CD1c-positive myeloid dendritic cell (primary cell): ENCODE data around the gene TRPM8.
"Not testable (repeated sequence)": the region's sequence is repeated elsewhere in the genome, so short reads cannot be mapped to it uniquely, and the experiment has no call there.

Experiments
- DNase-seq: peaks from one replicate; pipeline ENCODE4 v3.0.0-alpha.2; 2016; ENCODE audit errors: extremely low spot score

Gene TRPM8

DNA sequence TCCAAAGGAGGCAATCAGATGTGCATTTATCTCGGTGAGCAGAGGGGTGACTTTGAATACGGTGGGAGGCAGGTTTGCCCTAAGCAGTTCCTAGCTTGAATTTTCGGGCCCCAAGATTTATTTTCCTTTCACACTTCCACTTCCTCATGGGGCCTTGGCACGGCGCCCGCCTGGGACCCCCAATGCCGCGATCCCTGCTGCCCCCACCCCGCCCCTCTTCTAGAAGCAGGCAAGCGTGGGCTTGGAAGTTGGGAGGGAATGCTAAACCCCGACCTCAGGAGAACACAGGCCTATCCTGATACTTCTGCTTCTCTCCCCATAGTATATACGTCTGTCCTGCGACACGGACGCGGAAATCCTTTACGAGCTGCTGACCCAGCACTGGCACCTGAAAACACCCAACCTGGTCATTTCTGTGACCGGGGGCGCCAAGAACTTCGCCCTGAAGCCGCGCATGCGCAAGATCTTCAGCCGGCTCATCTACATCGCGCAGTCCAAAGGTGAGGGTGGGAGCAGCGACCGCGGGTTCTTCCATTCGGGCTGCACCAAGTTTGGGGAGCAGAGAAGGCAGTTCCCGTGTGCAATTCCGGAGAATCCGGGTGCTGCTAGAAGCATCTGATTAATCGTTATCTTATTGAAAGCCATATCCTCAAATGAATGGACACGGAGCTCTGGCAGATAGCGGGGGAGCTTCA is 21.6 kb downstream of the TRPM8 start:
- DNase-seq: no peak

DNA sequence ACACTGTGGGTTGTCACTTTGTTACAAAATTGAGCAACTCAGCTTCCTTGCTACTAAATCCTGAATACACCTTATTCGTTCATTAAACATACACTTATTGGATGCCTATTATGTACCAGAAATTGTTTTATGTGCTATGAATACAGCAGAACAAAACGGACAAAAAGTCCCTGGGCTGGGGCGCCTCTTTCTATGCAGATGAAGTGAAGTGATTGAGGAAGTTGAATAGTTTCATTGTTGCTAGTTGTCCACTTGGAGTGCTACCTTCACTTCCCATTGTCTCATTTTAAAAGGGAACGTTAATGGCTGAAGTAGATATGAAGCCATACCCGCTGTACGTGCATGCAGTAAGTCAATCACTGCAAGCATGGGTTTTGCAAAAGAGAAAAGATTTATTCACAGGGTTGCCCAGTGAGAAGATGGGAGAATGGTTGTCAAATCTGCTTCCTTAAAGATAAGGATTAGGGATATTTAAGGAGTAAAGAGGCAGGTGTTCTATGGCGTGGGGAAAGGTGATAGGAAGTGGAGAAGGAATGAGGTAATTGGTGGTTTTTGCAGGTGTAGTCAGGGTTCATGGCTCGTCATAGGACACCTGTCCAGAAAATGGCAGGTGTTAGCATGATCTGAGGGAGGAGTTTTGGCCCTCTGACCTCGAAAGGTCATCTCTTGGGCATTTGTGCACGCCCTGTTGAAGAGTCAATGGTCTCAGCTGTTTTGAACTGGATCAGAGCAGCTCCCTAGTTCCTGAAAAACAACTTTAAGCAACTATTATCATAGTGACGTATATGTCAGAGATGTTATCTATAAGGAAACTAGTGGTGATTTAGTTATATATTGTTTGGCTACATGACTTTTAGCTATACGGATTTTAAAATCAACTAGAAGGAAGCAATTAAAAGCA is 23.5 kb downstream of the TRPM8 start:
- peak; percentile 3 for DNase-seq

DNA sequence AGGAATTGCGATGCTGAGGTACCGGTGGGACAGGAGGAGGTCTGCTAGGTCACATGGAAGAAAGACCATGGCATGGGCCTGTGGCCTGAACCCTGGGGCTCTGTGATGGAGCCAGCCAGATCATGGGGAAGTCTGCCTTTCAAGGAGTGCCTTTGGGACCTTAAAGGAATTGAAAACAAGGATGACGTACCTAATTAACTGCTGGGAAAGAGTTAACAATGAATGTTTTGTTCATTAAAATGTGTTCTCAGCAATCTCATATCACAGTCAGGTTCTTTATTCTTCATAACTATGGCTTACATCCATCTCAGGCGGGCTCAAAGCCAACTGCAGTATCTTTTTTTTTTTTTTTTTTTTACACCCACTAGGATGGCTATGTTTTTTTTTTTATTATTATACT is 25.6 kb downstream of the TRPM8 start:
- DNase-seq: no peak

DNA sequence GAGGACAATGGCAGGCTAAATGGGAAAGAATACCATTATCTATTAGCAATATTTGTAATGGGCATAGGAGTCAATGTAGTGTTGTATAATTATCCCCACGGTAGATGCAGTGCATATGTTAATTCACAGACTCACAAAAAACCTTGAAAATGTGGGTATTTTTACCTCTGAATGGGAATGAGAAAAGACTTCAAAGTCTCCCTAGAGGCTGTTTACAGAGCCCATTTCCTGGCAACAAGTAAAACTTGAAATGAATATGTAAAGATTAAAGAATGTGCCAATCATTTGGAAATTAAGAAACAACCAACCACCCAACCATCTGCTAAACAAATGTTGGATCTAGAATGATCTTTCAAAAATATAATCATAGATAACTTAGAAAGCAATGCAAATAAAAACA is 27.1 kb downstream of the TRPM8 start:
- DNase-seq: no peak

DNA sequence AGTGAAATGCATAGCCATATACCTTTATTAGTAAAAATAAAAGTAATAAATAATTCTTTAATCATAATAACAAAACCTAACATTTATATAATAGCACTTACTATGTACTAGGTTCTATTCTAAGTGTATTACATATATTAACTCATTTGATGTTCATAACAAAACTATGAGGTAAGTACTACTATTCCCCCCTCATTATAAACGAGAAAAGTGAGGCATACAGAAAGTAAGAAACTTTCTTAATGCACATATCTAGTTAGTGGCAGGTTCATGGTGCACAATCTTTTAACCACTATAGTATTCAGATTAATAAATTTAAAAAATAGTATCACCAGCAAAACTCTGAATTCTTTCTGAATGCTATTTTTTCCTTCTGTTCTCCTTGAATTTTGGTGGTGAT is 27.5 kb downstream of the TRPM8 start:
- DNase-seq: no peak

DNA sequence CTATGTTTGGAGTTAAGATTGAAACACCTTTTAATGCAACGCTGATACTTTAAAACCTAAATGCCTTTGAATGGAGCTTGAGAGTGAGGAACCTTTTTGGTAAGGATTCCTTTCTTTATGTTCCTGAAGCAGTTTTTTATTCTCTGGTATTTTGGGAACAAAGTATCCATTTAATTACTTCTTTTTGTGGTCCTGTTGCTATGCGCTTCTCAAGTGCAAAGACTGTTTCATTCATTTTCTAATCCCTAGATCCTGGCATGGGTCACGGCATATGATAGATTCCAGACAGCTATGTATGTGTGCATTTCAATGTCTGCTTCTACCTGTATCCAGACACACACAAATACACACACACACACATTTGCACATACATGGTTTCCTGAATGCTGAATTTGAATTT is 28.0 kb downstream of the TRPM8 start:
- DNase-seq: no peak

DNA sequence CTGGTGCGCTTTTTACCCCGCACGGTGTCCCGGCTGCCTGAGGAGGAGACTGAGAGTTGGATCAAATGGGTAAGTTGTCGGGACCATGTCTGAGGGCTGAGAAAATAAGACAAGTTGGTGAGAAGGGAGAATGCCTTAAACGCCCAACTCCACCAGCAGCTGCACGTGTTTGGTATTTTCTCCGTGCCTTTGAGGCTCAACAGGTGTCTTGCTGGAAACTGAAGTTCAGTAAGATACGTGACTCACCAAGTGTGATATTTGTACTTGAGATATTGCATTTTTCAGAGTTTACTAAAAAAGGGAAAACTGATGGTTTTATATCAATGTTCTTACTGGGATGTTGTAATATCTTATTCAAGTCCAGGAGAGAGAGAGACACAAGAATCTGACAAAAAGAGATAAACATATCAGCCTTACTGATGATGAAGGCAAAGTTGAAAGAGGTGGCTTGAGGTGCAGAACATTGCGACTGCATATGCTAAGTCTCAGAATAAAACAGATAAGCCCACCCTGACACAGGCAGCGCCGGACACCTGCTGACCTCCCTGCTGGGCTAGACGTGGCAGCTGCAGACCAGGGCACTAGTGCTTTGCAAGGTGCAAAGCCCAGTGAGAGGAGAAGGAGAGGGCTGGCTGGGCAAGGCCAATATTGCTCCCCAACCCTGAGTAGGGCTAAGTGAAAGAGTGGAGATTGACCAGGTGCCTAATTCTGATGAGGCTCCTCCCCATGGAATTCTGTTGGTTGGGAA is 33.1 kb downstream of the TRPM8 start:
- no peak for DNase-seq

DNA sequence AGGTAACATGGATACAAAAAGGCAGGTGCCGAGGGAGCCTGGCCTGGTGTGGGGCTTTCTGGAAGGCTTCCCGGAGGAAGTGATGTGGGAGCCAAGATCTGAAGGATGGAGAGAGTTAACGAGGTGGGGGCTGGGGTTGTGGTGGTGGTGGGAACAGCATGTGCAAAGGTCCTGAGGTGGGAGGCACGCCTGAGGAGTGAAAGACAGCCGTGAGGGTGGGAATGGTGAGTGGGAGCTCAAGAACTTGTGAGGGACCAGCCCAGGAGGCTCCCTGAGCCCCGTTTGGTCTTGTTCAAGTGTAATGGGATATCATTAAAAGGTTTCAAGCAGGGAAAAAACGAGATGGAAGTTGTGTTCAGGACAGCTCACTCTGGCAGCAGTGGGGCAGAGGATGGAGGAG is 35.2 kb downstream of the TRPM8 start:
- DNase-seq: no peak

DNA sequence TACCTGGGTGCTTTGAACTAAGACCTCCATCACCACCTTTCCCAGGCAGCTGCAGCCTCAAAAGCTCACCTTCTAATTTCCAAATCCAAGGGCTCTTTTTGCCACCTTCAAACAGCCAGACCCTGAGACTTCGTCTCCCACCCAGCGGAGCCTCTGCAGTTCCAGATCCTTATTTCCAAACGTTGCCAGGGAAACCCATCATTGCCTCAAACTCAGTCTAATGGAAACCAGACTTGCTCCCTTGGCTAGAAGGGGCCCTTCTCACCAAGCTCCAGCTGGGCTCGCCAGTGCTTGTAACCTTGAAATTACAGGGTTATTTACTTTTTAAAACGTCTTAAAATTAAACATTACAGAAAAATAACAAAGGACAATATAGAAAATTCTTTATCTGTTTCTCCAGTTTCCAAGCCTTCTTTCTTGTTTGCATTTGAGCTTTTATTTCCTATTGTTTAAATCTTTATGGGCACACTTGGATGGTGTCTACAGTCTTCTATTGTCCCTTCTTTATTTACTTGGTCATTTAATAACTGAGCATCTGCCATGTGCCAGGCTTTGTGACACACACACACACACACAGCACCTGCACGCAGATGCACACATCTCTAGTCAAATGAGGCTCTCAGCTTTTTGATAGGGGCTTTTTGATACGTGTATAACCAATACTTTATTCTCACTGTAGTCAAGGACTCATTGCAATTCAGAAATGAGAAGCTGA is 36.1 kb downstream of the TRPM8 start:
- no peak for DNase-seq

DNA sequence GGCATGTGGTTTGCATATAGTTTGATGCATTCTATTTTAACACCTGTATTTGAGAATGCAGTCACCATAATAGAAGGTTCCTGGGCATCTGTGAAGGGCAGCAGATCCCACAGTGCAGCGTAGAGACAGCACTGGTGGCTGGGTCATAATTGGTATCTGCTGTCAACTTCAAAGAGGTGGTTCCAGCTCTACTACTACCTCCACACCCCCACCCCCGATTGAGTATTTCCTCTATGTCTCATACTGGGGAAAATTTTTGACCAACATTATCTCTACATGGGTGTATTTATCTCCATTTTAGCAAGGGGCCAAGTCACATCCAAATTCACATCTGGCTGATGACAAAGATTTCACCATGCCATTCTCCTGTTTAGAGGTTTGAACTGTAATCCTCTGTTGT is 43.0 kb downstream of the TRPM8 start:
- DNase-seq: no peak

DNA sequence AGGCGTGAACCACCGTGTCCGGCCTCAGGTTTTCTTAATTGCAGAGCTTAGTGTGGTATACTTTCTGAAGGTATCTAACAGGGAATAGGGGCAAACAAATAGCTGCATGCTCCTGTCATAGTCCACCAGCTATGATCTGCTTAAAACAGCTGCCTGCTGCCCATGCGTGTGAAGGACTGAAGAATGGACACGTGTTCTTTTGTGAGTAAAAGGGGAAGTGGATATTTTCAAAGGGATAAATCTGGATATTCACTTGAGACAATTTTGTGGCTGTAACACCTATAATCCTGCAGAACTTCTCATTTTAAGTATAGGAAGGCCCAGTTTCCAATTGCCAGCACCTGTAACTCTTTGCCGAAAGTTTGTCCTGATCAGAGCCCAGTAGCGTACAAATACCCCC is 44.7 kb downstream of the TRPM8 start:
- no peak for DNase-seq

DNA sequence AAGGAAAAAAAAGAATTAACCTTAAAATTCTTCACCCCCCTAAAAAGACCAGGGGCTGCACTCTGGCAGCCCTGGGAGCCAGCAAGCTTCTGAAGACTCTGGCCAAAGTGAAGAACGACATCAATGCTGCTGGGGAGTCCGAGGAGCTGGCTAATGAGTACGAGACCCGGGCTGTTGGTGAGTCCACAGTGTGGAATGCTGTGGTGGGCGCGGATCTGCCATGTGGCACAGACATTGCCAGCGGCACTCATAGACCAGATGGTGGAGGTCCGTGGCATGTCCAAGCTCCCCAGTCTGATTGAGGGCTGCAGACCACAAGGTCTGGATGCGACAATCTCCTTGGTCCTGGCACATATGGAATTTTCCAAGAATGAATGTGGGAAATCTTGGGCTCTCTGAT is 47.4 kb downstream of the TRPM8 start:
- no peak for DNase-seq

DNA sequence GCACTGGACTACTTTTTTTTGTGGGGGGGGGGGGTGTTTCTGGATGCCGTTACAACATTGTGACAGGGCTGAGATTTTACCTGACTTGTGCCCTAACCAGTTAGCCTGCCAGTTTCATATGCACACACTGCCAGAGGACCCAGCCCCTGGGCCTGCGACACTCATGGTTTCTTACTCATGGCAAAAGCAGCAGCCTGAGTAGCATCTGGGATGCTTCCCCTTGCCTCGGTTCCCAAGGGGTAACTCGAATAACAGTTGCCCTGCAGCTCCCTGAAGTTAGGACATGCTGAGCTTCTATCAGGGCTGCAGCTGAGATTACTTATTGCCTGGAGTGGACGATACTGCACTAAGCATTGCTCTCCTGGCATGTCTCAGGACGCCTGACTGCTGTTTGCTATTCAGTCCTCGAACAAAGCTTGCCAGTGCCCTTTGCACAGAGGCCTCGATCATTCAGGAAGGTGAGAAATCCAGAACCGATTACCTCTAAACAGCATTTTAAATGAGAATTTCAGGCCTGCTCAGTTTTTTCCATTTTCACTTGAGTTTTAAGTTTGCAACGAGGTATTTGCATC is 47.9 kb downstream of the TRPM8 start:
- DNase-seq: no peak

DNA sequence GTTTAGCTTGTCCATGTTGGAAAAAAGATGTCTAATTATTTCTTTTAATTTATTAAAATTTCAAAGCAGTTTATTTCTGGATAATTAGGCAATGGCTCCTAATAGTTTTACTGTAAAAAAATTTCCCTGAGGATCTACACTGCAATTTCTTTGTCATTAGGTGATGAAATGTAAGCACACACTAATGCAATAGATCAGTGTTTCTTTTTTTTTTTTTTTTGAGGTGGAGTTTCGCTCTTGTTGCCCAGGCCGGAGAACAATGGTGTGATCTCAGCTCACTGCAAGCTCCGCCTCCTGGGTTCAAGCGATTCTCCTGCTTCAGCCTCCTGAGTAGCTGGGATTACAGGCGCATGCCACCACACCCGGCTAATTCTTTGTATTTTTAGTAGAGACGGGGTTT is 48.5 kb downstream of the TRPM8 start:
- DNase-seq: not testable (repeated sequence)

DNA sequence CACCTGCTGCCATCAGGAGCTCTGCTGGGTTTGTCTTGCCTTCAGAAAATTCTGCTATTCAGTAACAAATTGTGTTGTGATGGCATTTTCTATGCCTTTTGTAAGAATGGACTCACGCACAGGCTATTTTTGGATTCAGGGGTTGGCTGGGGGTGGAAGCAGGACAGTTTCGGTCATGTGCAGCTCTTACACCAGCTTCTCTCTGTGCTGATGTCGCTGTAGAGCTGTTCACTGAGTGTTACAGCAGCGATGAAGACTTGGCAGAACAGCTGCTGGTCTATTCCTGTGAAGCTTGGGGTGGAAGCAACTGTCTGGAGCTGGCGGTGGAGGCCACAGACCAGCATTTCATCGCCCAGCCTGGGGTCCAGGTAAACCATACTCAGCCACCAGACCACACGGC is 49.2 kb downstream of the TRPM8 start:
- peak; percentile 10 for DNase-seq

DNA sequence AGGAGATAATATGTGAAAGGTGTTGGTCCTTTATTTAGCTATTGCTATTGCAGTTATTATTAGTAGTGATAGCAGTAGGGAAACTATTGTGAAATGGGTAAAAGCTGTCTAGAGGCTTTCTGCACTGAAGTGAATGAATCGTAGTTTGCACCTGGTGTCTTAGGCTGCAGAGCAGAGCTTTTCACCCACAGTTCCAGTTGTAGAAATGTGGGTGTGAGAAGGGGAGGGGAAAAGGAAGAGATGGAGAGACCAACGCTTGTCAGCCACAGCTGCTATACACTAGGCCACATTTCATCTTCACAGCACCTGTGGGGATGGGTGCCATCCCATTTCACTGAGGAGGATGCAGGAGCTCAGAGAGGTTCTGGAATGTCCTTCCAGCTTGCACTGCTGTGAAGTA is 50.0 kb downstream of the TRPM8 start:
- no peak for DNase-seq

DNA sequence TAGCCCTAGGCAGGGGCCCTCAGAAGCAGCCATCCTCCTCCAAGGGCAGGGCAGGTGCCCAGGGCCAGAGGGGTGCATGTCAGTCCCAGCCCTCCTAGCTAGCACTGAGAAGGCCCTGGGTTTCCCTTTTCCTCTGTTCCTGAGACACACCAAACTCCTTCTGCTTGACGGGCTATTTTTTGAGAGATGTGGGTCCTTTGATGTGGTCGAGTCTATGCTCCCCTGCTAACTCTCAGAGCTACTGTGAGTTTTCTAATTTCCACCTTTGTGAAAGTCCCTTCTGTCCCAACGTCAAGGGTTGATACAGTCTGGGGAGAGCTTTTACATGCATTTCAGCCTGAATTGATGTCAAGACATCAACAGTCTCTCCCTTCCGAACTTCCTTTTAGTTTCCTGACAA is 51.4 kb downstream of the TRPM8 start:
- no peak for DNase-seq

DNA sequence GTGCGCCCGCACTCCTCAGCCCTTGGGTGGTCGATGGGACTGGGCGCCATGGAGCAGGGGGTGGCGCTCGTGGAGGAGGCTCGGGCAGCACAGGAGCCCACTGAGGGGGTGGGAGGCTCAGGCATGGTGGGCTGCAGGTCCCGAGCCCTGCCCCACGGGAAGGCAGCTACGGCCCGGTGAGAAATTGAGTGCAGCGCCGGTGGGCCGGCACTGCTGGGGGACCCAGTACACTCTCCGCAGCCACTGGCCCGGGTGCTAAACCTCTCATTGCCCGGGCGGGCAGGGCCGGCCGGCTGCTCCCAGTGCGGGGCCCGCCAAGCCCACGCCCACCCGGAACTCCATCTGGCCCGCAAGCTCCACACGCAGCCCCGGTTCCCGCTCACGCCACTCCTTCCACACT is 55.3 kb downstream of the TRPM8 start:
- not testable (repeated sequence) for DNase-seq

DNA sequence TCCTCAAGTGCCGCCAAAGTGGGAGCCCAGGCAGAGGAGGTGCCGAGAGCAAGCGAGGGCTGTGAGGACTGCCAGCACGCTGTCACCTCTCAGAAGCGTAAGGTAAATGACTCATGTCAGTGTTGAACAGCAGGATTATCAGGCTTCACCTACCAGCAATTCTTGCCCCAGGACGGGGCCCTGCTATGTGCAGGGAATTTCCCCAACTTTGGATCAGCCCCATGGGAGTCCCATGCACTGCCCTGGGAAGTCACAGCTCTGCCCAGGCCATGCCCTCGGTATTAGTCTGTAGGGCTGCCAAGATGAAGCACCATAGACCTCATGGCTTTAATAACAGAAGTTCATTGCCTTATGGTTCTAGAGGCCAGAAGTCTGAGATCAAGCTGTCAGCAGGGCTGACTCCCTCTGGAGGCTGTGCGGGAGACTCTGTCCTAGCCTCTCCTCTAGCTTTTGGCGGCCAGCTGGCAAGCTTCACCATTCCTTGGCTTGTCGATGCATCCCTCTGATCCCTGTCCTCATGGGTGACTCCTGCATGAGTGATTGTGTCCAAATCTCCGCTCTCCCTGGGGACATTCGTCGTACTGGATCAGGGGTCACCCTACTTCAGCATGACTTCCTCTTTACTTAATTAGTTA is 55.9 kb downstream of the TRPM8 start:
- no peak for DNase-seq

DNA sequence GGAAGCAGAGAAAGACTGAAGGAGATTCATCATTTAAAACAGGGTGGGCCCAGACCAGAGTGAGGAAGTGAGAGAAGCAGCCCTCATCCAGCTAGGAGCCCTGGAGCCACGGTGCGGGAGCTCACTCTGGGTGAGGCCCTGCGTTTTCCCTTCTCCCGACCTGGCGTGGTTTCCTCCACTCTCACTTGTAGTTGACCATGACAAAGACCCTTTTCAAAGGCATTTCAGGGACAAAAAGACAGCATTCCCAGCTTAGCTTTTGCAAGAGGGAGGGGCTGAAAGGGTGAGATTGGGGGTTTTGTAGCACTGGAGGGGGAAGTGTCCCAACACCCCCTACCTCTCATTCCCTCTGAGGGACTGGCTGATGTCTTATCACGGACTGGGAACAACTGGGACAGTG is 56.6 kb downstream of the TRPM8 start:
- no peak for DNase-seq

DNA sequence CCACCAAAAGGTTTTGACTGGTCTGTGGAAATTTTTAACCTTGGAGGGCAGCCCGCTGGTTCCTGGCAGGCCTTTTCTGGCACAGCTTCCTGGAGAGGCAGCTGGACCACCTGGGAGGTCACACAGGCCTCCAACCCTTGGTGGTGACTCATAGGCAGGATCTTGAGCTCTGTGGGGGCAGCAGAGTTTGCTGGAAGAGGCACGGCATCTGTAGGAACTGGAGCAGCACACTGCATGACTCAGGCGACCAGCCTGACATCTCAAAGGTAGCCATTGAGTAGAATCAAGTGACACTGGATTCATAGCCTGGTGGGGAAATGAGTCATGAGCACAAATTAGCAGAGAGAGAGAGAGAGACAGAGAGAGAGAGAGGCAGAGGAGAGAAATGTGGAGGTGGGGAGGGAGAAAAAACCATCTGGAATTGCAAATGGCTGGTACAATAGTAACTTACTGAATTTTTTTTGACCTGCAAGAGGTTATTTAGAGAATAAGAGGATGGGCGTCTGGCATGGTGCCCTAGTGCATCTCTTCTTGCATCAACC is 57.4 kb downstream of the TRPM8 start:
- no peak for DNase-seq
